Fibroblast of pulmonary artery (primary cell): ENCODE measurements around the gene METTL25B.

Source experiments
- DNase-seq: peaks from one replicate; pipeline ENCODE4 v3.0.0-alpha.2; 2010; ENCODE audit warnings: low read depth
- H3K4me3 ChIP-seq: replicated peaks from 2 replicates; pipeline ENCODE4 v1.5.1; 2011; ENCODE audit warnings: low read depth, mild to moderate bottlenecking, control low read depth, low read length, moderate library complexity
- TF ChIP-seq, protein P1 (sequence below): IDR thresholded peaks from 2 replicates; pipeline ENCODE4 v1.5.1; 2011; ENCODE audit warnings: mild to moderate bottlenecking, control low read depth, low read length, inconsistent platforms; ENCODE audit errors: missing control alignments

The METTL25B gene

DNA sequence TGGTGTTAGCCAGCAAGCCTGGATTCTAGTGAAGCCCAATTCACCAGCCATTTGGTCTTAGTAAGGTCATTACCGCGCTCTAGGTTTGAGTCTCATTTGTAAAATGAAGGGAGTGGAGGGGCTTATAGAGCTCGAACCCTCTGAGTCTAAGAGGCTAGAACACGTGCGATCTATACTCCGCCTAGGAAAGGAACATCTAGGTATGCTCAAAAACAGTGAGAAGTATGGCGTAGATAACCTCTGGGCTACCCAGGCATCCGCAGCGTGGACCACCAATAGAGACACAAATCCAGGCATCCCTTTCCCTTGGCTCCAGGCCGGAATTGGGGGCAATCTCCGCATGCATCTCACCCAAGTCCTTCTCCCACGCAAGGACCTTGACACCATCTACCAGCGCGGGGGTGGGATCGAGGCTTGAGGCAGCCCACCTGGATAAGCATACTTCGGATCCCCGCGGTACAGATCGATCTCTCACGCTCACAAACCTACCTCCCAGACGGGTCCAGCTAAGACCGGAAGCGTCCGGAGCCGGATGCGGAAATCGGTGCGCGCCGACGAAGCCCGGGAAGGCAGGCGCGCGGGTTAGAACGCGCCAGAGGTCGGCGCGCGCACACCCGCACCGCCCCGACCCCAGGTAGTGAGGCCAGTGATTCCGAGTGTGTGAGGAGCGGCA, at the start of gene METTL25B:
Gene METTL25B, plus strand, starts transcription at position 544 of the 673 bp plus-strand sequence. CDS start 636 bp downstream, outside the sequence.
- peak; percentile 80 for DNase-seq
- TF ChIP-seq, protein P1, sequence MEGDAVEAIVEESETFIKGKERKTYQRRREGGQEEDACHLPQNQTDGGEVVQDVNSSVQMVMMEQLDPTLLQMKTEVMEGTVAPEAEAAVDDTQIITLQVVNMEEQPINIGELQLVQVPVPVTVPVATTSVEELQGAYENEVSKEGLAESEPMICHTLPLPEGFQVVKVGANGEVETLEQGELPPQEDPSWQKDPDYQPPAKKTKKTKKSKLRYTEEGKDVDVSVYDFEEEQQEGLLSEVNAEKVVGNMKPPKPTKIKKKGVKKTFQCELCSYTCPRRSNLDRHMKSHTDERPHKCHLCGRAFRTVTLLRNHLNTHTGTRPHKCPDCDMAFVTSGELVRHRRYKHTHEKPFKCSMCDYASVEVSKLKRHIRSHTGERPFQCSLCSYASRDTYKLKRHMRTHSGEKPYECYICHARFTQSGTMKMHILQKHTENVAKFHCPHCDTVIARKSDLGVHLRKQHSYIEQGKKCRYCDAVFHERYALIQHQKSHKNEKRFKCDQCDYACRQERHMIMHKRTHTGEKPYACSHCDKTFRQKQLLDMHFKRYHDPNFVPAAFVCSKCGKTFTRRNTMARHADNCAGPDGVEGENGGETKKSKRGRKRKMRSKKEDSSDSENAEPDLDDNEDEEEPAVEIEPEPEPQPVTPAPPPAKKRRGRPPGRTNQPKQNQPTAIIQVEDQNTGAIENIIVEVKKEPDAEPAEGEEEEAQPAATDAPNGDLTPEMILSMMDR, result no peak
- H3K4me3 ChIP-seq, result peak within 1 kb of the TSS; percentile 99

DNA sequence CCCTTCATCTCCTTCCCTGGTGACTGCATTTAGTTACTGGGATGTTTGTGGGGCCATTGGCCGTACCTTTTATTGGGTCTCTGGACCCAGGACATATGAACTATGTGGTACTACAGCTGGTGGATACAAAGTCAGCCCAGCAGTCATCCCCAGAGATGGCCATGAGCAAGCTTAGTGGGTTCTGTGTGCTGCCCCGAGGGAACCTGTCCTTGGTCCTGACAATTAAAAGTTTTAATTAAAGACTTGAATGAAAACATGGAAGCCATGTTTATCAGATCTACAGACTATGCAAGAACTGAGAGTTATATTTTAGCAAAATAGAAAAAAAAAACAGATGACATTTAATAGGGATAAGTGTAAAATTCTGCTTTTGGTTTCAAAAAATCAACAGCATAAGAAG, 48.2 kb upstream of the METTL25B start:
- H3K4me3 ChIP-seq, result no peak overlapping the region
- TF ChIP-seq, protein P1, result no peak
- DNase-seq, result no peak

DNA sequence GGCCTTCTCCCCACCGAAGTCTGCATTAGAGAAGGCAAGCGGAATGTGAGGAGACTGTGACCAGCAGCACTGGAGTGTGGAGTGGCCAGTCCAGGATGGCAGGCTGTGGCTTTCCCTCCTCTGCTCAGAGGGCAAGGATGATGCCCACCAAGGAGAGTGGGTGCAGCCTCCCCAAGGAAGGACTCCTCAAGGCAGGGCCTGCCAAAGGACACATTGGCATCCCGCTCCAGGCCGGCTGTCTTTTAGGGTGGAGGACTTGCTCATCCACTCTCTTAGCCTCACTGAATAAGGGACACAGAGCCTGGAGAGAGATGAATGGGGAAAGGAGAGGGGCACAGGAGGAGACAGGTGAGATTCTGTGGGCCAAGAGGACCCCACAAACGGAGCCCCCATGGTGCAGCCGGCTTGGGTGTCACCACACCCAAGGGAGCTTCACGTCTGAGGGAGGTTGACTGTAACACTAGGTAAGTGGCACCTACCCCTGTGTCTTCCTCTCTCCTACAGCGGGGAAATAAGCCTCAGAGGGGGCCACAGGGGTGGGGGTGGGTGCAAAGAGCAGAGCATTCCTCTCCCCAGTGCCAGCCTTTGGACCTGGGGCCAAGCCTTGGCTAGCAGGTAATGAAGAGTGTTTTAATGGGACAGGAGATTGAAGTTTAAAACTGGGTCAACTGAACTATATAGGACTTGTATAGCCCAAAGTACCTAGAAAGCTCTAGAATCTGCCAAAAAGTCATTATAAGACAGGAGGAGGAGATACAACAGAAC, 46.9 kb upstream of the METTL25B start:
- no peak overlapping the region for H3K4me3 ChIP-seq
- TF ChIP-seq, protein P1, result no peak
- no peak for DNase-seq

DNA sequence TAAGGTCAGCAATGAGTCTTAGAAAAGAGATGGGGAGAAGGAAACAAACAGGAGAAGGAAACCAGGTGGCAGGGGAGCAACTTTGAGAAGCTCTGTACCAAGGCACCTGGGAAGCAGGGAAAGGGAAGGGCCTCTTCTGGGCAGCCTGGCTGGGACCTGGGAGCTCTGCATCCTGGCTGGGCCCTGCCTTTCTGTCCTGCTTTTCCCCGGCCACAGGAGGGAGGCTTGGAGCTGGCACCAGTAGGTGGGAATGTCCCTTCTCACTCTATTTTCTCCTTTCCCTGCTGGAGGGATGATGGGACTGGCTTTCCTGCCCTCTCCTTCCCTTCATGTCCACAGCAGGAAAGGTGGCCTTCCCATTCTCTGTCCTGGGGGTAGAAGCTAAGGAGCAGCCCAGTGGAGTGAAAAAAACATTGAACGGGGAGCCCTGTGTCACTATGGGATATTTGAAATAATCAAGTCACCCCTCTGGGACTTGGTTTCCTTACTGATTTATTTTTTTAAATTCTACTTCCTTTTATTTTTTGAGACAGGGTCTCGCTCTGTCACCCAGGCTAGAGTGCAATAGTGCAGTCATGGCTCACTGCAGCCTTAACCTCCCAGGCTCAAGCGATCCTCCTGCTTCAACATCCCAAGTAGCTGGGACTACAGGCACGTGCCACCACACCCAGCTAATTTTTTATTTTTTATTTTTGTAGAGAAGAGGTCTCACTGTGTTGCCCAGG, 45.9 kb upstream of the METTL25B start:
- TF ChIP-seq, protein P1, result peak; percentile 7
- H3K4me3 ChIP-seq, result no peak overlapping the region
- DNase-seq, result no peak

DNA sequence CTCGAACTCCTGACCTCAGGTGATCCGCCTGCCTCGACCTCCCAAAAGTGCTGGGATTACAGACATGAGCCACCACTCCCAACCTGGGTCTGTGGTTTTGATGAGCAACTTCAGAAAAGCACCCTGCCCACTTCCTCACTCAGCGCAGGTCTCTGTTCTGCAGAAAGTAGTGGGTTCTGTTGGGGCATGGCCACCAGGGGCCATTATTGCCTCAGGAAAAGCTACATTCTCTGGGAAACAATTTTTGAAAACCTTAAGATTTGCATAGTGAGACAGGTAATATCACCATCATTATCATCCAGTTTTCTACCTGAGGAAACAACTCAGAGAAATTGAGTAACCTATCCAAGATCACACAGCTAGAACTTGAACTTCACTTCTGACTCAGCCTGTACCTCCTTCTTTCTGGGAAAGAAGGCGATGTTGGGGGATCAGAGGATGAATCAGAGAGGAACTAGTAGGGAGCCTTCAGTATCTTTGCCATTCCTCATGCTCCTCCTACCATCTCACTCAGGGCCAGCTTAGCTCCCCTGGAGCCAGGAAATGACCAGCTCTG, 44.0 kb upstream of the METTL25B start:
- no peak for DNase-seq
- TF ChIP-seq, protein P1, result no peak
- H3K4me3 ChIP-seq, result no peak overlapping the region

DNA sequence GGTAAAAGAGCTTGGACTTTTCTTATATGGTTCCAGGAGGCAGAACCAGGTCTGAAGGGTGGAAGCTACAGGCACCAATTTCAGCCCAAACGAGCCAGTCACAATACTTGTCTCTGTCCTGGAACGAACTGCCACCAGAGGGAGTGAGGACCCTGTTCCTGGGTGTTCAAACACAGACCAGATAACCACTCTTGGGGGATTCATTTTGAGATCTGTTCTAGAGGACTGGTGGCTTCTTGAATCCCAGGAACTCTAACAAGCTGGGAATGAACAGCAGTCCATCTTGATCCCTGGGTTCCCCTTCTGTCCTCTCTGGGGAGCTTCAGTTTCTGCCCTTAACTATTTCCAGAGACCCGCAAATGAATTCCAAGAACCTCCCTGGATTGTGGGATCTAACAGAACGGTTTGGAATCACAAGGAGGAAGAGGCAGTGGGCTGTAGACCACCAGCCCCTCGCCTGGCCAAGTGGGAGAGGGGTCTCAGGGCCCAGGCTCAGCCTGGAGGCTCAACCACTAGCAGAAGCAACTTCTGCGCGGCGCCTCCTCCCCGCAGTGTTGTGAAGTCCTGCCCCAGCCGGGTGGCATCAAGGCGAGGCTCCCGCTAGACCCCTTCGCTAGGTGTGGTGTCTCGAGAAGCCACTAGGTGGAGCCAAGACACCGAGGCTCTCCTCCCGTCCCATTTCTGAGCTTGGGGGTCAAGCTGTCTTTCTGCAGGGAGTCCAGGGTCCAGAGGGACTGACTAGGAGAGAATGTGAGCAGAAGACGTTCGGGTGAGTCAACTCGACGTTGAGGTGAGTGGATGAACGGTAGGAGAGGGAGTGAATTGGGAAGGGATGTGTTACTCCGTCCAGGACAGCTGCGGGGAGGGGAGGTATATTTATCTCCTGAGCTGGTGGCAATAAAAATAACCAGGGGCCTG, 39.0 kb upstream of the METTL25B start:
- TF ChIP-seq, protein P1, result peak; percentile 92
- peak; percentile 86 for DNase-seq
- peak overlapping the region; percentile 0 for H3K4me3 ChIP-seq
